ENCODE data around the gene FZD1. TPM values are rescaled to one million over a fixed set of nuclear protein-coding genes. Genes with fewer than 3 reads are reported as not detected.

FZD1 gene
- total and polyA plus RNA-seq, 4 donors = 4.1 to 55.8 (median 11.7) TPM

DNA sequence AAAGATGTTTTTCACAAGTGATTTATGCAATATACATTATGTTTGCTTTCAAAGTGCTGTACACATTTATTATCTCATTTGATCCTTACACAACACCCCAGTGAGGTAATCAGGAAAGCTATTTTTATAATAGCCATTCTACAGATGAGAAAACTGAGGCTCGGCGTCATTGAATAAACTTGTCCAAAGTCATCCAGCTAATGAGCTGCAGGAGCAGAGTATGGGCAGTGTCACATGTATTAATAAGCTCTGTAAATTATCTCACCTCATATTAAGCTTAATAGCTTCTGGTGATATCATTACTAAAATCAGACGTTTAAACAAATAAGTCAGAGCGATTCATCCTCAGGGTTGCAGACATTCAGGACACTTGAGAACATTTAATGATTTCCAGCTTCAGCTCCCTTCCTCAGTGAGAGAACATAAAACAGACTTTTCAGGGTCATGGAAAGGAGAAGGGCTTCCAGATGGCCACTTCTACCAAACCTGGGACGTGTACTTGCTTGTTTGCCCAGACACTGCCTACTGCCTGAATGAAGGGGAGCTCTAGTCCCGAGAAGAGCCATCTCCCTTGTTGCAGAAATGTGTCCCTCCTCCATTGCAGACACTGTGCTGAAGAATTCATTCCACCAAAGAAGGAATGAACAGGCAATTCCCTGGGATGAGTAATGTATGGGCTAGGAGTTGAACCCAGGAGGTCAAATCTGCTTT, 20.5 kb upstream of the FZD1 start:
- no peaks in the 10 kb centered on the region for H3K27me3 ChIP-seq (ENCODE audit: control insufficient read depth in 3 of 3, insufficient read depth in 3 of 3, low read length in 2 of 3)
- ATAC-seq (ENCODE audit: insufficient read depth, low FRiP score) (no peak), DNase-seq (peak in 1 of 3 donors; percentile 13)
- no peak overlapping the region for H3K27ac ChIP-seq (ENCODE audit: low read depth in 1 of 2, low read length in 1 of 2)
- no peaks in the 10 kb centered on the region for H3K9me3 ChIP-seq (ENCODE audit: control insufficient read depth in 4 of 4, insufficient read depth in 3 of 4, low read length in 3 of 4)
- H3K9ac ChIP-seq (ENCODE audit: insufficient read depth in 1 of 2, low read length in 2 of 2) = no peak overlapping the region
- no peak overlapping the region for H3K4me3 ChIP-seq
- peaks cover 0 to 50% (median 8%) of the 10 kb centered on the region in 5 donors for H3K4me1 ChIP-seq (ENCODE audit: control insufficient read depth in 5 of 5, insufficient read depth in 5 of 5, low read length in 5 of 5)
- TF ChIP-seq, protein P1, sequence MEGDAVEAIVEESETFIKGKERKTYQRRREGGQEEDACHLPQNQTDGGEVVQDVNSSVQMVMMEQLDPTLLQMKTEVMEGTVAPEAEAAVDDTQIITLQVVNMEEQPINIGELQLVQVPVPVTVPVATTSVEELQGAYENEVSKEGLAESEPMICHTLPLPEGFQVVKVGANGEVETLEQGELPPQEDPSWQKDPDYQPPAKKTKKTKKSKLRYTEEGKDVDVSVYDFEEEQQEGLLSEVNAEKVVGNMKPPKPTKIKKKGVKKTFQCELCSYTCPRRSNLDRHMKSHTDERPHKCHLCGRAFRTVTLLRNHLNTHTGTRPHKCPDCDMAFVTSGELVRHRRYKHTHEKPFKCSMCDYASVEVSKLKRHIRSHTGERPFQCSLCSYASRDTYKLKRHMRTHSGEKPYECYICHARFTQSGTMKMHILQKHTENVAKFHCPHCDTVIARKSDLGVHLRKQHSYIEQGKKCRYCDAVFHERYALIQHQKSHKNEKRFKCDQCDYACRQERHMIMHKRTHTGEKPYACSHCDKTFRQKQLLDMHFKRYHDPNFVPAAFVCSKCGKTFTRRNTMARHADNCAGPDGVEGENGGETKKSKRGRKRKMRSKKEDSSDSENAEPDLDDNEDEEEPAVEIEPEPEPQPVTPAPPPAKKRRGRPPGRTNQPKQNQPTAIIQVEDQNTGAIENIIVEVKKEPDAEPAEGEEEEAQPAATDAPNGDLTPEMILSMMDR (IDR thresholded peaks at IDR 0.05; ENCODE audit: control extremely low read depth, extremely low read depth) = no peak
- WGBS, 2 donors = 78 to 81% methylated on average over 6 of the region's 6 CpGs
- H3K36me3 ChIP-seq (ENCODE audit: control insufficient read depth in 4 of 4, insufficient read depth in 4 of 4, low read length in 4 of 4) = no peaks in the 10 kb centered on the region

- no peak overlapping the region for H3K4me3 ChIP-seq
- H3K36me3 ChIP-seq (ENCODE audit: control insufficient read depth in 4 of 4, insufficient read depth in 4 of 4, low read length in 4 of 4) = no peaks in the 10 kb centered on the region
- H3K9ac ChIP-seq (ENCODE audit: insufficient read depth in 1 of 2, low read length in 2 of 2) = no peak overlapping the region
- peaks cover 0 to 21% (median 0%) of the 10 kb centered on the region in 5 donors for H3K4me1 ChIP-seq (ENCODE audit: control insufficient read depth in 5 of 5, insufficient read depth in 5 of 5, low read length in 5 of 5)
- no peaks in the 10 kb centered on the region for H3K9me3 ChIP-seq (ENCODE audit: control insufficient read depth in 4 of 4, insufficient read depth in 3 of 4, low read length in 3 of 4)
- no peak for ATAC-seq (ENCODE audit: insufficient read depth, low FRiP score)
- TF ChIP-seq, protein P1 (IDR thresholded peaks at IDR 0.05; ENCODE audit: control extremely low read depth, extremely low read depth) = no peak
- H3K27me3 ChIP-seq (ENCODE audit: control insufficient read depth in 3 of 3, insufficient read depth in 3 of 3, low read length in 2 of 3) = no peaks in the 10 kb centered on the region
- no peak overlapping the region for H3K27ac ChIP-seq (ENCODE audit: low read depth in 1 of 2, low read length in 1 of 2)
- DNase-seq = peak in 1 of 3 donors; percentile 15
These were observed 16.7 kb upstream of the FZD1 start for GRCh38 chr7:91247500-91247899.

GRCh38 chr7:91248996-91249395, 15.2 kb upstream of the FZD1 start:
- no peaks in the 10 kb centered on the region for H3K27me3 ChIP-seq (ENCODE audit: control insufficient read depth in 3 of 3, insufficient read depth in 3 of 3, low read length in 2 of 3)

More at GRCh38 chr7:91248996-91249395, 15.2 kb upstream of the FZD1 start:
- Histone ChIP-seq H3K4me1 (ENCODE audit: control insufficient read depth in 5 of 5, insufficient read depth in 5 of 5, low read length in 5 of 5) (peaks cover 0 to 6% (median 0%) of the 10 kb centered on the region in 5 donors), H3K9me3 (ENCODE audit: control insufficient read depth in 4 of 4, insufficient read depth in 3 of 4, low read length in 3 of 4) (no peaks in the 10 kb centered on the region), H3K4me3 (no peak overlapping the region), H3K9ac (ENCODE audit: insufficient read depth in 1 of 2, low read length in 2 of 2) (no peak overlapping the region), H3K36me3 (ENCODE audit: control insufficient read depth in 4 of 4, insufficient read depth in 4 of 4, low read length in 4 of 4) (no peaks in the 10 kb centered on the region), H3K27ac (ENCODE audit: low read depth in 1 of 2, low read length in 1 of 2) (no peak overlapping the region)
- DNase-seq (peak in 1 of 3 donors; percentile 39), ATAC-seq (ENCODE audit: insufficient read depth, low FRiP score) (no peak)
- 32 to 39% methylated on average over 2 of the region's 2 CpGs for WGBS, 2 donors
- TF ChIP-seq, protein P1 (IDR thresholded peaks at IDR 0.05; ENCODE audit: control extremely low read depth, extremely low read depth) = no peak
